Measurements from ENCODE around the gene PRR35. TPM values are rescaled to one million over a fixed set of nuclear protein-coding genes. Genes with fewer than 3 reads are reported as not detected.

Gene PRR35
- total and polyA plus RNA-seq, 8 donors: 0.06 TPM; not detected in 7

GRCh38 chr16:554640-555365 is 5.4 kb upstream of the PRR35 start:
- ATAC-seq: no peak

GRCh38 chr16:555528-556473 is 4.4 kb upstream of the PRR35 start:
- H3K36me3 ChIP-seq: peaks cover 0 to 34% of the 10 kb centered on the region in 2 donors
- no peak overlapping the region for H3K27ac ChIP-seq
- ATAC-seq (no peak), DNase-seq (no peak)
- no peaks in the 10 kb centered on the region for H3K9me3 ChIP-seq
- H3K27me3 ChIP-seq: peaks cover 17 to 41% of the 10 kb centered on the region in 2 donors
- H3K4me1 ChIP-seq: peaks cover 0 to 7% of the 10 kb centered on the region in 2 donors
- intact Hi-C loops (cut with DNase I): no loop called here
- no peak for TF ChIP-seq CTCF (IDR thresholded peaks at IDR 0.05)
- H3K4me3 ChIP-seq: no peak overlapping the region

More at GRCh38 chr16:554640-555365, 5.4 kb upstream of the PRR35 start:
- H3K27ac ChIP-seq: no peak overlapping the region
- DNase-seq: no peak
- H3K9me3 ChIP-seq: no peaks in the 10 kb centered on the region
- H3K36me3 ChIP-seq: peaks cover 0 to 40% of the 10 kb centered on the region in 2 donors
- no peak for TF ChIP-seq CTCF (IDR thresholded peaks at IDR 0.05)
- no peak overlapping the region for H3K4me3 ChIP-seq
- H3K27me3 ChIP-seq: peaks cover 14 to 31% of the 10 kb centered on the region in 2 donors
- peaks cover 0 to 5% of the 10 kb centered on the region in 2 donors for H3K4me1 ChIP-seq
- intact Hi-C loops (cut with DNase I): no loop called here

GRCh38 chr16:556474-557173 is 3.6 kb upstream of the PRR35 start:
- intact Hi-C loops (cut with DNase I): no loop called here
- no peak overlapping the region for H3K4me3 ChIP-seq
- H3K9me3 ChIP-seq: no peaks in the 10 kb centered on the region
- peaks cover 0 to 28% of the 10 kb centered on the region in 2 donors for H3K36me3 ChIP-seq
- TF ChIP-seq CTCF (IDR thresholded peaks at IDR 0.05): no peak
- ATAC-seq (no peak), DNase-seq (no peak)
- H3K27ac ChIP-seq: no peak overlapping the region
- peaks cover 26 to 49% of the 10 kb centered on the region in 2 donors for H3K27me3 ChIP-seq
- H3K4me1 ChIP-seq: peaks cover 0 to 7% of the 10 kb centered on the region in 2 donors

- no peaks in the 10 kb centered on the region for H3K9me3 ChIP-seq
- ATAC-seq (no peak), DNase-seq (no peak)
- TF ChIP-seq CTCF (IDR thresholded peaks at IDR 0.05): no peak
- peaks cover 0 to 7% of the 10 kb centered on the region in 2 donors for H3K4me1 ChIP-seq
- H3K27me3 ChIP-seq: peaks cover 32 to 59% of the 10 kb centered on the region in 2 donors
- intact Hi-C loops (cut with DNase I): no loop called here
- no peak overlapping the region for H3K27ac ChIP-seq
- peaks cover 0 to 17% of the 10 kb centered on the region in 2 donors for H3K36me3 ChIP-seq
- no peak overlapping the region for H3K4me3 ChIP-seq
These were observed 2.5 kb upstream of the PRR35 start for GRCh38 chr16:557463-558297.
